ENCODE data around the gene MICAL3. TPM values are rescaled to one million over a fixed set of nuclear protein-coding genes. Genes with fewer than 3 reads are reported as not detected.
A peak's percentile ranks its signal among the peaks of the same experiment; 100 is the strongest.

Gene MICAL3
- total RNA-seq, 3 donors from 2014 or later (not counting 1 experiment from before 2014, with no cell fraction given) = 17.1 to 36.3 (median 34.3) TPM

DNA sequence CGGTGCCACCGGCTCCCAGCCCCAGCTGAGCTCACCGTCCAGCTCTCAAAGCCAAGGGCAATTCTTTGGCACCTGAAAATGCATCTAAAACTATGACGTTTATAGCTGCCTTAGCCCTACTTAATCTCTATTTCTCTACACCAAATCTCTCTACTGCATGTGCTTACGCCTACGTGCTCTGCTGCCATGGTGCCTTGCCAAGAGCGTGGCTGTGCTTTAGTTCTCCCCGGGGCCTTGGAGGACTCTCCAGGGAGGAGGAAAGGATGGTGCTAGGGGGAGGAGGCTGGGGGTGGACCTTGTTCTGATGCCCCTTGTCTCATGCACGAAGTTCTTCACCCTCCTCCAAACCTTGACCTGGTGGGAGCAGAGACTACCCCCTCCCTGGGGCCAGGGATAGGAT is 241.0 kb downstream of the MICAL3 start:
- Mint-ChIP-seq H3K4me1 (peaks cover 39 to 53% of the 10 kb centered on the region in 2 donors), H3K4me3 (no peak overlapping the region), H3K36me3 (no peaks in the 10 kb centered on the region), H3K27me3 (ENCODE audit: low read depth in 2 of 2) (no peaks in the 10 kb centered on the region), H3K9me3 (no peaks in the 10 kb centered on the region), H3K27ac (peak overlapping the region; percentile 16 to 98)
- H3K36me3 ChIP-seq (ENCODE audit: control insufficient read depth, insufficient read depth, low read length) = no peaks in the 10 kb centered on the region
- DNase-seq (no peak), ATAC-seq (no peak)
- H3K4me3 ChIP-seq (ENCODE audit: low read length) = no peak overlapping the region
- no peaks in the 10 kb centered on the region for H3K27me3 ChIP-seq (ENCODE audit: control insufficient read depth, insufficient read depth, low read length)
- no peaks in the 10 kb centered on the region for H3K9me3 ChIP-seq (ENCODE audit: control insufficient read depth, insufficient read depth, low read length)
- H3K4me1 ChIP-seq (ENCODE audit: control insufficient read depth, insufficient read depth, low read length) = peaks cover 66% of the 10 kb centered on the region
- TF ChIP-seq, protein P1, sequence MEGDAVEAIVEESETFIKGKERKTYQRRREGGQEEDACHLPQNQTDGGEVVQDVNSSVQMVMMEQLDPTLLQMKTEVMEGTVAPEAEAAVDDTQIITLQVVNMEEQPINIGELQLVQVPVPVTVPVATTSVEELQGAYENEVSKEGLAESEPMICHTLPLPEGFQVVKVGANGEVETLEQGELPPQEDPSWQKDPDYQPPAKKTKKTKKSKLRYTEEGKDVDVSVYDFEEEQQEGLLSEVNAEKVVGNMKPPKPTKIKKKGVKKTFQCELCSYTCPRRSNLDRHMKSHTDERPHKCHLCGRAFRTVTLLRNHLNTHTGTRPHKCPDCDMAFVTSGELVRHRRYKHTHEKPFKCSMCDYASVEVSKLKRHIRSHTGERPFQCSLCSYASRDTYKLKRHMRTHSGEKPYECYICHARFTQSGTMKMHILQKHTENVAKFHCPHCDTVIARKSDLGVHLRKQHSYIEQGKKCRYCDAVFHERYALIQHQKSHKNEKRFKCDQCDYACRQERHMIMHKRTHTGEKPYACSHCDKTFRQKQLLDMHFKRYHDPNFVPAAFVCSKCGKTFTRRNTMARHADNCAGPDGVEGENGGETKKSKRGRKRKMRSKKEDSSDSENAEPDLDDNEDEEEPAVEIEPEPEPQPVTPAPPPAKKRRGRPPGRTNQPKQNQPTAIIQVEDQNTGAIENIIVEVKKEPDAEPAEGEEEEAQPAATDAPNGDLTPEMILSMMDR (IDR thresholded peaks at IDR 0.05) = no peak
- intact Hi-C loops (cut with micrococcal nuclease) = no loop called here
- 96% methylated on average over 9 of the region's 9 CpGs for WGBS (ENCODE audit: insufficient coverage)
- no peak overlapping the region for H3K27ac ChIP-seq (ENCODE audit: low read length)

DNA sequence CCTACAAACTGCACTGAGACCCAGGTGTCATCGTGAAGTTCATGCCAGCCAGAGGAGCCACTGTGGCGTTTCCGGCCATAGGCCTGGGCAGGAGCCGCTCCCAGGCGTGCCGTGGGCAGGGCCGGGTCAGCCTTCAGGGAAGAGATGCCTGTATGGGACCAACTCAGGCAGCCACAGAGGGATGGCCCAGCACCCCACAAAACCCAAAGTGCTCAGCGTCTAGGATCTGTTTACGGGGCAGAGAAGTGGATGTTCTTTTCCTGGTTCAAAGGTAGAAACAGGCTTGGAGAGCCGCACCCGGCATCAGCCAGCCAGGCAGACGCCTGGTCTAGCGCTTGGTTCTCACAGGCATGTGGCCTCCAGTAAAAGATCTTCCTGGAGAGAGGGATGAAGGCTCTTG is 241.7 kb downstream of the MICAL3 start:
- no peaks in the 10 kb centered on the region for H3K36me3 ChIP-seq (ENCODE audit: control insufficient read depth, insufficient read depth, low read length)
- Mint-ChIP-seq H3K27me3 (ENCODE audit: low read depth in 2 of 2) (no peaks in the 10 kb centered on the region), H3K27ac (peak overlapping the region; percentile 98 to 99), H3K36me3 (no peaks in the 10 kb centered on the region), H3K4me1 (peaks cover 44 to 57% of the 10 kb centered on the region in 2 donors), H3K9me3 (no peaks in the 10 kb centered on the region), H3K4me3 (peak overlapping the region; percentile 26)
- no peak for ATAC-seq
- H3K4me1 ChIP-seq (ENCODE audit: control insufficient read depth, insufficient read depth, low read length) = peaks cover 73% of the 10 kb centered on the region
- H3K4me3 ChIP-seq (ENCODE audit: low read length) = no peak overlapping the region
- no peaks in the 10 kb centered on the region for H3K9me3 ChIP-seq (ENCODE audit: control insufficient read depth, insufficient read depth, low read length)
- no peak for DNase-seq
- H3K27ac ChIP-seq (ENCODE audit: low read length) = no peak overlapping the region
- TF ChIP-seq, protein P1 (IDR thresholded peaks at IDR 0.05) = no peak
- WGBS (ENCODE audit: insufficient coverage) = 95% methylated on average over 13 of the region's 13 CpGs
- intact Hi-C loops (cut with micrococcal nuclease) = no loop called here
- no peaks in the 10 kb centered on the region for H3K27me3 ChIP-seq (ENCODE audit: control insufficient read depth, insufficient read depth, low read length)

DNA sequence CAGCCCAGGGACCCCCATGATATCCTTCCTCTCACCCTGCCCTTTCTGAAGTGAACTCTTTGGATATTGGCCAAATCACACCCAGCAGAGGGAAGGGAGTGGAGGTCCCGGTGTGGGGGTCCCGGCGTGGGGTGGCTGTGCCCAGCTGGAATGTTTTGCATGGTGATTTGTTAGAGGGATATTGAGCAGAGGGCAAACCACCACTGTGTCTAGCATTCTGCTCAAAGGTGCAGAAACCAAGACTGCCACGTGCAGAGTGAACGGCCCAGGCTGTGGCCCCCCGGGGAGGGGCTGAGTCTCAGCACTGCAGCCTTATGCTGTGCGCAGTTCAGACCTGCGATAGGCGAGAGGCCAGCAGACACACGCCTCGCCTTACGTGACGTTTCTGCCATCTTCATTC is 242.2 kb downstream of the MICAL3 start:
- Mint-ChIP-seq H3K27ac (peak overlapping the region; percentile 98 to 99), H3K4me1 (peaks cover 48 to 61% of the 10 kb centered on the region in 2 donors), H3K27me3 (ENCODE audit: low read depth in 2 of 2) (no peaks in the 10 kb centered on the region), H3K36me3 (no peaks in the 10 kb centered on the region), H3K4me3 (peak overlapping the region; percentile 26), H3K9me3 (no peaks in the 10 kb centered on the region)
- no peaks in the 10 kb centered on the region for H3K36me3 ChIP-seq (ENCODE audit: control insufficient read depth, insufficient read depth, low read length)
- 81% methylated on average over 13 of the region's 13 CpGs for WGBS (ENCODE audit: insufficient coverage)
- no peaks in the 10 kb centered on the region for H3K27me3 ChIP-seq (ENCODE audit: control insufficient read depth, insufficient read depth, low read length)
- H3K4me3 ChIP-seq (ENCODE audit: low read length) = no peak overlapping the region
- H3K4me1 ChIP-seq (ENCODE audit: control insufficient read depth, insufficient read depth, low read length) = peaks cover 76% of the 10 kb centered on the region
- no peak for DNase-seq
- ATAC-seq = no peak
- TF ChIP-seq, protein P1 (IDR thresholded peaks at IDR 0.05) = no peak
- H3K9me3 ChIP-seq (ENCODE audit: control insufficient read depth, insufficient read depth, low read length) = no peaks in the 10 kb centered on the region
- H3K27ac ChIP-seq (ENCODE audit: low read length) = peak overlapping the region; percentile 42
- intact Hi-C loops (cut with micrococcal nuclease) = no loop called here

Data from natural killer cell (primary cell).